Thyroid gland (tissue), 4 donors: ENCODE measurements around the gene RALGAPB.

ENCODE experiments used
- POLR2A ChIP-seq, 2 donors: fragments of 450-650 bp; IDR thresholded peaks; one replicate each; pipeline ENCODE4 v1.6.1; 2017; ENCODE audit warnings: antibody characterized with exemption in 2 of 2, mild to moderate bottlenecking in 2 of 2, moderate library complexity in 1 of 2
- TF ChIP-seq, protein P1 (sequence below), 6 experiments: fragments of 200-600 bp in 3 of 6; fragments of 450-650 bp in 3 of 6; sonication (generic) in 3 of 6; IDR thresholded peaks; one replicate each; pipeline ENCODE4 v1.5.1; 2016 to 2019; ENCODE audit warnings: antibody characterized with exemption in 6 of 6, mild to moderate bottlenecking in 2 of 6, inconsistent platforms in 1 of 6, moderate library complexity in 1 of 6

DNA sequence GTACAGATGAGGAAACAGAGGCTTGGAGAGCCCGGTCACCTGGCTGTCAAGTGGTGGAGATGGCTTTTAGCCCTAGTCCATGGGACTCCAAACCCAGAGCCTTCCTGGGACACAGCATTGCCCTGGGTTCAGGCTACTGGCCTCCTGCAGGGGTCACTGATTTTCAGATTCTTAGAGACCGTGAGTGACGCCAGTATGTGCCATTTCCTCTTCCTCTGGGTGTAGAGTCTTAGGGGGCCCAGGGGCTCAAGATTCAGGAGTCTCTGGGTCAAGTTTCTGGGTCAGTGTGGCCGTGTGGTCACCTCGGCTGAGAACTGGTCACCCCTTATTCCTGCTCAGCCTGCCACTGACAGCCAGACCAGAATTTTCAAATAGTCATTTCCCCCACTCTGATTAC, 129.5 kb downstream of the RALGAPB start:
- TF ChIP-seq, protein P1, sequence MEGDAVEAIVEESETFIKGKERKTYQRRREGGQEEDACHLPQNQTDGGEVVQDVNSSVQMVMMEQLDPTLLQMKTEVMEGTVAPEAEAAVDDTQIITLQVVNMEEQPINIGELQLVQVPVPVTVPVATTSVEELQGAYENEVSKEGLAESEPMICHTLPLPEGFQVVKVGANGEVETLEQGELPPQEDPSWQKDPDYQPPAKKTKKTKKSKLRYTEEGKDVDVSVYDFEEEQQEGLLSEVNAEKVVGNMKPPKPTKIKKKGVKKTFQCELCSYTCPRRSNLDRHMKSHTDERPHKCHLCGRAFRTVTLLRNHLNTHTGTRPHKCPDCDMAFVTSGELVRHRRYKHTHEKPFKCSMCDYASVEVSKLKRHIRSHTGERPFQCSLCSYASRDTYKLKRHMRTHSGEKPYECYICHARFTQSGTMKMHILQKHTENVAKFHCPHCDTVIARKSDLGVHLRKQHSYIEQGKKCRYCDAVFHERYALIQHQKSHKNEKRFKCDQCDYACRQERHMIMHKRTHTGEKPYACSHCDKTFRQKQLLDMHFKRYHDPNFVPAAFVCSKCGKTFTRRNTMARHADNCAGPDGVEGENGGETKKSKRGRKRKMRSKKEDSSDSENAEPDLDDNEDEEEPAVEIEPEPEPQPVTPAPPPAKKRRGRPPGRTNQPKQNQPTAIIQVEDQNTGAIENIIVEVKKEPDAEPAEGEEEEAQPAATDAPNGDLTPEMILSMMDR (IDR thresholded peaks at IDR 0.05) = no peak
- no peak for TF ChIP-seq POLR2A (IDR thresholded peaks at IDR 0.05)
